Medulla oblongata (tissue), 1 donor: ENCODE measurements around the gene ENTPD2.
"Not testable (repeated sequence)": the region's sequence is repeated elsewhere in the genome, so short reads cannot be mapped to it uniquely, and the experiment has no call there.

Experiments
- DNase-seq: peaks from one replicate; pipeline ENCODE4 v3.0.0-alpha.2; 2015; ENCODE audit errors: extremely low spot score

ENTPD2 gene

DNA sequence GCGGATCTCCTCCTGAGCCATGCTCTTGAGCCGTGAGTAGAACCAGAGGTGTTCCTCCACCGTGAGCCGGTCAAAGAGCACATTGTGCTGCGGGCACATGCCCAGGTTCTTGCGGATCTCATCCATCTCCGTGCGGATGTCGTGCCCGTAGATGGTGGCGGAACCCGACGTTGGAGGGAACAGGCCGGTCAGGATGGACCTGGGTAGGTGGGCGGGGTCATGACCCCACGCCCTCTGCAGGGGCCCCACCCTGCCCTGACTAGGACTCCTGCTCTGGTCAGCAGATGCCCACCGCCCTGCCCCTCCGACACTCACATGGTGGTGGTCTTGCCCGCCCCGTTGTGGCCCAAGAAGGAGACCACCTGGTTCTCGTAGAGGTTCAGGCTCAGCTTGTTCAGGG lies 37.9 kb downstream of the ENTPD2 start:
- DNase-seq: no peak

GRCh38 chr9:137015540-137015930 lies 38.3 kb downstream of the ENTPD2 start:
- no peak for DNase-seq

- no peak for DNase-seq
Measured at GRCh38 chr9:137014776-137015539, 38.9 kb downstream of the ENTPD2 start.

- no peak for DNase-seq
Measured at GRCh38 chr9:137014166-137014565, 39.7 kb downstream of the ENTPD2 start.

DNA sequence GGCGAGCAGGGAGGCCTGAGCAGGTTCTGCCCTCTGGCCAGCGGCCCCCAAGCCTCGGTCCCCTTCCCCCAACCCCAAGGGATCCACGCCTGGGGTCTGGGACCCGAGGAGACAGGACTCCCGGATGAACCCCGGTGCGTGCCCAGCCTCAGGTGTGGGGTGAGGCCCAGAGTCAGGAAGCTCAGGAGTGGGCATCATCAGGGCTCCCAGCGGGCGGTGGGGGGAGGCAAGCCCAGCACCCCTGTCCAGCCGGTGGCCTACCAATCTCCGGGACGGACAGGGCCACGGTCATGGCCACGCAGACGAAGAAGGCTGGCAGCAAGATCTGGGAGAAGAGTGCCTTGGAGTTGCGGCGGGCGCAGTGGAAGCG lies 40.3 kb downstream of the ENTPD2 start:
- no peak for DNase-seq

DNA sequence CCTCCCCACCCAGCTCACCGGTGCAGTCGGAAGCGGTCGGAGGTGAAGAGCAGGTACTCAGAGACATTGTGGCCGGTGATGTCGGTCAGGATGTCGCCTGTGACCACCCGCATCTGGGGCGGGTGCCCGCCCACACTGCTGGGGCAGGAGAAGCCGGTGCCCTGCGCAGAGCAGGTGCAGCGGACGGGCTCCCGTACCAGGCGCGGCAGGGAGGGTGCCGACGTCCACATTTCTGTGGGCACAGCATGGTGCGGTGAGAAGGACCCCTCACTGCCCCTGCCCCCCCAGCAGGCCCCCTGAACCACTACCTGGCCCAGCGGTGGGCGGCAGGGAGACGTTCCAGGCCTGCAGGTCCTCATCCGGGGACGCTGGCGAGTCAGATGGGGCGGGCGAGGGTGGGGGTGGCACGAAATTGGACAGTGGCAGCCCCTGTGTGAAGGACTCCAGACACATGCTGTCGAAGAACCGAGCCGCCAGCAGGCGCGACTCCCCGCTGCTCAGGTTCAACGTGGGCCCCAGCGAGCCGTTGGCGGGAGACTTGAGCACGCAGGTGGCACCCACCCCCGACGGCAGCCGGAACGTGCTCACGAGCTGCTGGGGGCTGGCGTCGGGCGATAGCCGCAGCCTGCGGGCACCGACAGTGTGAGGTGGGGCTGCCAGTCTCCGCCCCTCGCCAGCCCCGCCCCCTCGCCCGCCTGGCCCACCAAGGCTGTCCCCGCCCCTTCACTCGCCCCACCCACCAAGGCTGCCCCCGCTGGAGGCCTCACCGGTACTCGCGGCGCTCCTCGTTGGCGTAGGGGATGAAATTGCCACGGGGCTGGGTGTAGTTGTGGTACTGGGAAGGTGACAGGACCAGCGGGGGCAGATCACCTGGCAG lies 40.9 kb downstream of the ENTPD2 start:
- no peak for DNase-seq

DNA sequence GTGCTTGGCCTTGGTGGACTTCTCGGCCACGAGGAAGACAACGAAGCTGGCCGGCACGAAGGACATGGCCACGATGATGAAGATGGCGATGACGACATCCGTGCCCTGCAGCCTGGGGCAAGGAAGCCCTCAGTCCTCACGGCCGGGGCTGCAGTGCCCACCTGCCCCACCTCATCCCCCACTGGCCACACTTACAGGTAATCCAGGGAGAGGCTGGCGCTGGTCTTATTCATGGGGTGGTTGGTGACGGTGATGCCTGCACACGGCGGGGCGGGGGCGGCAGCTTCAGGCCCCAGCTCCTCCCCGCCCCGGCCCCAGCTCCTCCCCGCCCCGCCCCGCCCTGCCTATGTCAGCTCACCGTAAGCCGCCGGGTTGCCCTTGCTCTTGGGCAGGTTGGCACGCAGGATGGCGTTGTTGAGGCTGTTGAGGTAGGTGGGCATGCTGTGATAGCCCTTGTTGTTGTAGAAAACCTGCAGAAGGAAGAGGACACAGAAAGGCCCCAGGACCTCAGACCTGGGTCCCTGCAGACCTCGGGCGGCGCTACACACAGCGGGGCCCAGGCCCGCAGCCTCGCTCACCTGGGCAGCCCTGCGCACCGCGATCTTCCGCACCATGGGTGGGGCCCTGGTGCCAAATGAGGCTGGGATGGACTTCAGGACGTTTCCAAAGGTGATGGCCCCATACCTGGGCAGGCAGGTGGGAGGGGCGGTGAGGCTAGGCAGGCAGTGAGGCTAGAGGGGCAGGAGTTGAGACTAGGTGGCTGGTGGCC lies 41.8 kb downstream of the ENTPD2 start:
- DNase-seq: no peak

GRCh38 chr9:137011156-137011555 lies 42.7 kb downstream of the ENTPD2 start:
- DNase-seq: no peak

GRCh38 chr9:137009938-137010732 lies 43.7 kb downstream of the ENTPD2 start:
- DNase-seq: no peak

GRCh38 chr9:137009217-137009616 lies 44.6 kb downstream of the ENTPD2 start:
- DNase-seq: no peak

DNA sequence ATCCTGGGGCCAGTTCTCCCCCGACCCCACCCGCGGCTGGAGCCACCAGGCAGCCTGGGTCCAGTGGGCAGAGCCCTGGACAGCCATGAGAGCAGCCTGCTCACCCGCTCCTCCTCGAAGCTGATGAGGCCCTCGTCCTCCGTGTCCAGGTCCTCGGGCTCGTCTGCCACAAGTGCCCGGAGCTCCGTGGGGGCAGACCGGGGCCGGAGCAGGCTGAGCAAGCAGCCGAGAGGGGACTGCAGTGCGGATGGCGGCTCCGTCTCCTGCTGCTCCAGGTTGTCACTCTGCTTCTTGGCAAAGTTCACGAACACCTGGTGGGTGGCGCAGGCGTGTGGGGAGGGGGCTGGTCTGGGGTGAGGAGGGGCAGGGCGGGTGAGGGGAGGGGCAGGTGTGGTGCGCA lies 45.5 kb downstream of the ENTPD2 start:
- no peak for DNase-seq

DNA sequence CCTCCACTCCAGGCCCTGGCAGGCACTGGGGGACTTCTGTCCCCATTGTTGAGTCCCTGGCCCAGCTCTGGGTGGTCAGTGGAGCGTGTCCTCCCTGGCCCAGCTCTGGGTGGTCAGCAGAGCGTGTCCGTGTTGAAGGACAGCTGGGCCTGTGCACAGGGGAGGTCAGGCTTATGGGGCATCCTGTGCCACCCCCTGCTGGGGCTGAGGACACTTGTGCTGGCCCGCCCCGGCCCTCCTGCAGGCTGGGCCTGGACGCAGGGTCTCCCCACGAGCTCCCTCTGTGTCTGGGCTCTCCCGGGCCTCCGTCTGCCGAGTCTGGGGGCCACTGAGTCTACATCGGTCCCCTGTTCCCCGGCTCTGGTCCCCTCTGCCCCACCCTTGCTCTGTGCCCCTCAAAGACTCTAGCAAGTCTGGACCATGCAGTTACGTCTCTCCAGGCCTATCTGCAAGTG lies 46.0 kb downstream of the ENTPD2 start:
- DNase-seq: no peak

DNA sequence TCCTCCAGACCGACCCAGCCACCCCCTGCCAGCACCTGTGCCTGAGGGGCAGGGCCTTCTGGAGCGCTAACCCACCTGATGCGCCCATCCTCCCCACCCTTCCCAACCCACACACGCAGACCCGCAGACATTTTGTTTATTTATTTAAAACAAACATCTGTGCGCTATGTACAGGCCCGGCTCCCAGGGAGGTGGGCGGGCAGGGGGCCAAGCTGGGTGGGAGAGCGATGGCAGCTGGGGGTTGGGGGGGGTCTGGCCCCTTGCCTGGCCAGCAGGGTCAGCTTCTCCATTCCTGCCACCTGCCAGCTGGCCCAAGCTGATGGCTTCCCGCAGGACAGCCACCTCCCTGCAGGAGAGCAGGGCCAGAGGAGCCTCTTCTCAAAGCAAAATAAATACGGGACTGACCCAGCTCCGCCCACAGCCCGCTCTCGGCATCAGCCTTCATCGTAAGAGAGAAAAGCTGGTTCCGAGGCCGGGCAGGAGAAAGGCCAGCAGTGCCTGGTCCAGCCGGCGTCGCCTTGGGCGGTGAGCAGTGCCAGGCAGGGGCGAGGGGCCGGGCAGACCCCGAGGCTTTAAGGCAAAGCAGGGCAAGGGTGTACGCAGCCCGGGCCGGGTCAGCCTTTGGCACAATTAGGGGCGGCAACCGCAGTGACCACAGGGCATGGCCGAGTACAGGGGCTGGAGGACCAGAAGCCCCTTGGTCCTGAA lies 46.6 kb downstream of the ENTPD2 start:
- DNase-seq: no peak

- peak; percentile 27 for DNase-seq
Measured at GRCh38 chr9:137006116-137007003, 47.5 kb downstream of the ENTPD2 start.

DNA sequence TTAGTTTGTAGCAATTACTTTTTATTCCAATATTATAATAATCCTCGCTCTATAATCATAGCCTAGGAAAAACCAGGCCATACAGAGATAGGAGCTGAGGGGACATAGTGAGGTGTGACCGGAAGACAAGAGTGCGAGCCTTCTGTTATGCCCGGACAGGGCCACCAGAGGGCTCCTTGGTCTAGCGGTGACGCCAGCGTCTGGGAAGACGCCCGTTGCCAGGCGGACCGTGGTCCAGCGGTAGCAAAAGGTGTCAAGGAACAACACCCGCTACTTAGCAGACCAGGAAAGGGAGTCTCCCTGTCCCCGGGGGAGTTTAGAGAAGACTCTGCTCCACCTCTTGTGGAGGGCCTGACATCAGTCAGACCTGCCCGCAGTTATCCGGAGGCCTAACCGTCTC lies 49.6 kb downstream of the ENTPD2 start:
- DNase-seq: not testable (repeated sequence)

DNA sequence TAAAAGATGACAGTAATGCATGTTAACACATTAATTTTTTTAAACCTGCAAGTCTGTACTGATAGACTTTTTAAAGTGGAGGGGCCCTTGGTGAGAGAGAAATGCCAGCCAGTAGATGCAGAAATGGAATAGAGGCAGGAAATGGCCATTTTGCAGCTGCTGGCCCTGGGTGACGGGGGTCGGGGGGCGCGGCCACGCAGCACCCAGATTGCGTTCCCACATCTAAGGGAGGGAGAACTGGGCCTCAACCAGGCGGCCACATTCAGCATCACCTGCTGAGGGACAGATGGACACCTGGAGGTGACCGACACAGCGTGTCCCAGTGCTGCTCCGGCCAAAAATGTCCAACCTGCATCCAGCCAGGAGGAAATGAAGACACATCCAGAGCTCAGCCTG lies 51.2 kb downstream of the ENTPD2 start:
- no peak for DNase-seq

- no peak for DNase-seq
Measured at GRCh38 chr9:137001857-137002645, 51.8 kb downstream of the ENTPD2 start.

DNA sequence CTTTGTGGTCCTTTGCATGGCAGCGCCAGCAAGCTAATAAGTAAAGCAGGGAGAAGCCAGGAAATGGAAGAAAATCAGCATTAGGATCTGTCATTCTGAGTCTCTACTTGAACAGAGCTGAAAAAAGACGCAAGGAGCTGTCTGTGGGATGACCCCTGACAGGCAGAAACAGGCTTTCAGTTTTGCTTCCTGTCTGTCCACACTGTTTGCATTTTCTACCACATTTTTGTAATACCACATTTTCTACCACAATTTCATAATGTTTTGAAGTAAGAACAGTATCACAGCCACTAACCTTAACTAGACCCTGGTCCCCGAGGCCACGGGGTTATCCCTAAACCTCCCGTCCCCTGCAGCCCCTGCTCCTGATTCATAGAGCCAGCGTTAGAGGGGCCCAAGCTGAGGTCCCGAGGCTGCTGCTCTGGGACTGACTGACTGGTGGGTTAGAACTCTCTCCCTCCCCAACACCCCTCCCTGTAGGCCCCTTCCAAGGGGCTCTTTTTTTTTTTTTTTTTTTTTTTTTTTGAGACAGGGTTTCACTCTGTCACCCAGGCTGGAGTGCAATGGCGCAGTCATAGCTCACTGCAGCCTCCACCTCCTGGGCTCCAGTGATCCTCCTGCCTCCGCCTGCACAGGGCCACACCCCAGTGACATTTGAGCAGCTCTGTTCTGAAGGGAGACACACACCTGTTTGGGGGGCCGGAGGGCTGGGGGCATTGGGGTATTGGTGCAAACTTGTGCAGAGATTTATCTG lies 53.5 kb downstream of the ENTPD2 start:
- DNase-seq: peak; percentile 24
